Spleen (tissue), 11 donors: ENCODE measurements around the gene H6PD. TPM values are rescaled to one million over a fixed set of nuclear protein-coding genes. Genes with fewer than 3 reads are reported as not detected.

Experiments
- DNase-seq: peaks from one replicate; pipeline ENCODE4 v3.0.0-alpha.2; 2020
- H3K27ac ChIP-seq, 8 donors: fragments of 200-600 bp; sonication (generic) in 7 of 8; 1 replicate in 4 of 8; 2 replicates in 4 of 8; pipeline versions ENCODE4 v1.5.0 to v1.8.0; 2016 to 2021; ENCODE audit warnings: inconsistent platforms in 4 of 8, mild to moderate bottlenecking in 4 of 8, moderate library complexity in 1 of 8
- H3K27me3 ChIP-seq, 7 donors: fragments of 200-600 bp; sonication (generic) in 6 of 7; replicated peaks in 1 of 7; 1 replicate in 4 of 7; 2 replicates in 3 of 7; pipeline versions ENCODE4 v1.5.0 to v1.8.0; 2016 to 2021; ENCODE audit warnings: inconsistent platforms in 3 of 7, mild to moderate bottlenecking in 1 of 7
- H3K36me3 ChIP-seq, 6 donors: fragments of 200-600 bp; sonication (generic) in 5 of 6; 1 replicate in 4 of 6; 2 replicates in 2 of 6; pipeline versions ENCODE4 v1.5.0 to v1.8.0; 2016 to 2021; ENCODE audit warnings: inconsistent platforms in 2 of 6
- H3K4me1 ChIP-seq, 6 donors: fragments of 200-600 bp; sonication (generic) in 5 of 6; 1 replicate in 3 of 6; 2 replicates in 3 of 6; pipeline versions ENCODE4 v1.5.0 to v1.8.0; 2016 to 2021; ENCODE audit warnings: inconsistent platforms in 3 of 6
- H3K4me3 ChIP-seq, 8 donors: fragments of 200-600 bp; sonication (generic) in 7 of 8; 1 replicate in 4 of 8; 2 replicates in 4 of 8; pipeline versions ENCODE4 v1.5.0 to v1.8.0; 2016 to 2021; ENCODE audit warnings: inconsistent platforms in 4 of 8, mild to moderate bottlenecking in 4 of 8, moderate library complexity in 2 of 8
- H3K9me3 ChIP-seq, 8 donors: fragments of 200-600 bp; sonication (generic) in 7 of 8; 1 replicate in 4 of 8; 2 replicates in 4 of 8; pipeline versions ENCODE4 v1.5.0 to v1.8.0; 2016 to 2021; ENCODE audit warnings: inconsistent platforms in 4 of 8
- POLR2A ChIP-seq, 3 donors: fragments of 450-650 bp; IDR thresholded peaks; one replicate each; pipeline ENCODE4 v1.5.1; 2017; ENCODE audit warnings: antibody characterized with exemption in 3 of 3, mild to moderate bottlenecking in 1 of 3
- POLR2AphosphoS5 ChIP-seq, 3 donors: sonication (generic); formaldehyde crosslinking; IDR thresholded peaks; one replicate each; pipeline ENCODE4 v1.5.1; 2017; ENCODE audit warnings: antibody characterized with exemption in 3 of 3
- WGBS, 5 donors: extraction: QIAGEN DNeasy Blood & Tissue Kit in 3 of 5; methylation state at CpG; one replicate each; pipeline versions ENCODE4 v1.1.5 to v1.1.7; 2013 to 2018; 5-methylcytosine and 5-hydroxymethylcytosine counted together
- intact Hi-C: fragments of 100-400 bp; cut with DNase I; formaldehyde crosslinking; loops from one replicate; pipeline ENCODE4 v1.15.0; 2023; ENCODE audit warnings: low total_unique reads
- polyA plus RNA-seq, 3 donors: library from polyadenylated mRNA; stranded (reverse); fragments of 200-250 nt; gene quantifications; one replicate each; pipeline ENCODE4 v1.2.1, GENCODE V29; 2013
- total RNA-seq, 7 donors: library from RNA; depleted of rRNA in 3 of 7; stranded (reverse); fragments of >200 nt in 3 of 7; fragmentation: NEBNext Ultra II Directional in 4 of 7; extraction: Animal tissue kit (Norgen Biotek cat#: 25700) in 4 of 7; gene quantifications; one replicate each; pipeline versions ENCODE4 v1.1.0 to v1.2.1, GENCODE V29; 2016 to 2021
- TF ChIP-seq, protein P1 (sequence below), 11 experiments: fragments of 200-600 bp in 7 of 11; fragments of 450-650 bp in 4 of 11; sonication (generic) in 4 of 11; IDR thresholded peaks in 8 of 11; conservative IDR thresholded peaks in 3 of 11; 1 replicate in 7 of 11; 2 replicates in 4 of 11; pipeline versions ENCODE4 v1.4.0 to v1.8.0; 2016 to 2021; ENCODE audit warnings: antibody characterized with exemption in 11 of 11, inconsistent platforms in 4 of 11, mild to moderate bottlenecking in 1 of 11
- donor health status: healthy with polysubstance abuse.
- donor health status: DM: no; HTN: no; CAD: no; lungs with moderate emphysema.
- donor health status: DM: no; HTN: no; CAD: no.
- donor health status: Bipolar disorder and iron deficiency.
- donor health status: healthy.
- donor health status: DM: no; HTN: no; CAD: no.
- donor health status: DM: yes; HTN: yes; CAD: no.

Gene H6PD
- total and polyA plus RNA-seq, 10 donors: 4.5 to 55.3 (median 35.5) TPM

DNA sequence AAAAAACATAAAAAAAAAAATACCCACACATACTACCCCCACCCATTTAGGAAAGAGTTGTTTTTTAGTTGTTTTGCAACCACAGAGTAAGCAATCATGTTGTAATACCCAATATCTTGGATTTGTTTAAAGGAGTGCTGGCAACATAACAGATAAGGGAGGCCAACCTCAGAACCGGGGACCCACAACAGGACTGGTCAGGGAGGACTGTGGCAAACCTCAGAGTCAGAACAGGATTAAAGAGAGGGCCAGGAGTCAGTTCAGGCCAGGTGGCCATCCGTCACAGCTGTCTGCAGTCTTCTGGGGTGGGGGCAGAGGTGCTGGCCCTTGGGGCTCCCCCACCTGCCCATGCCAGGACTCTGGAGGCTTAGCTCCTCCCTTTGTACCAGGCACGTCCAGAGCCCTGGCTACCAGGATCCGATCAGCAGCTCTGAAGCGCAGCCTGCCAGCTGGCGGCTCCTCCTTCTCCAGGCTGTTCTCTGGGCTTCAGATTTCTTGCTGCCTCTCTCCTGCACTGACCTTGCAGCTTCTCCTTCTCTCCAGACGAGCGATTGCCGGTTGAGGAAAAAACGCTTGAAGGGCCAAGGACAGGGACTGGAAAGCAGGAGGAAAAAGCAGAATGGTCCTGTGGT is 7.9 kb downstream of the H6PD start:
- H3K36me3 ChIP-seq: peaks cover 0 to 30% (median 18%) of the 10 kb centered on the region in 6 donors
- H3K27ac ChIP-seq: peak overlapping the region in 7 of 8 donors; percentile 64 to 96 (median 82)
- H3K27me3 ChIP-seq: no peaks in the 10 kb centered on the region
- no peaks in the 10 kb centered on the region for H3K9me3 ChIP-seq
- TF ChIP-seq, protein P1, sequence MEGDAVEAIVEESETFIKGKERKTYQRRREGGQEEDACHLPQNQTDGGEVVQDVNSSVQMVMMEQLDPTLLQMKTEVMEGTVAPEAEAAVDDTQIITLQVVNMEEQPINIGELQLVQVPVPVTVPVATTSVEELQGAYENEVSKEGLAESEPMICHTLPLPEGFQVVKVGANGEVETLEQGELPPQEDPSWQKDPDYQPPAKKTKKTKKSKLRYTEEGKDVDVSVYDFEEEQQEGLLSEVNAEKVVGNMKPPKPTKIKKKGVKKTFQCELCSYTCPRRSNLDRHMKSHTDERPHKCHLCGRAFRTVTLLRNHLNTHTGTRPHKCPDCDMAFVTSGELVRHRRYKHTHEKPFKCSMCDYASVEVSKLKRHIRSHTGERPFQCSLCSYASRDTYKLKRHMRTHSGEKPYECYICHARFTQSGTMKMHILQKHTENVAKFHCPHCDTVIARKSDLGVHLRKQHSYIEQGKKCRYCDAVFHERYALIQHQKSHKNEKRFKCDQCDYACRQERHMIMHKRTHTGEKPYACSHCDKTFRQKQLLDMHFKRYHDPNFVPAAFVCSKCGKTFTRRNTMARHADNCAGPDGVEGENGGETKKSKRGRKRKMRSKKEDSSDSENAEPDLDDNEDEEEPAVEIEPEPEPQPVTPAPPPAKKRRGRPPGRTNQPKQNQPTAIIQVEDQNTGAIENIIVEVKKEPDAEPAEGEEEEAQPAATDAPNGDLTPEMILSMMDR (IDR thresholded peaks at IDR 0.05 in 8 of 11, conservative IDR thresholded peaks at IDR 0.05 in 3 of 11): no peak
- TF ChIP-seq POLR2A (IDR thresholded peaks at IDR 0.05): no peak
- peak in 2 of 3 donors; percentile 27 to 47 for TF ChIP-seq POLR2AphosphoS5 (IDR thresholded peaks at IDR 0.05)
- 52 to 75% (median 62%) methylated on average over 9 to 10 of the region's 10 CpGs for WGBS, 5 donors
- intact Hi-C loops: no loop called here
- H3K4me3 ChIP-seq: peak overlapping the region in 1 of 8 donors; percentile 28
- no peak for DNase-seq
- peaks cover 48 to 100% (median 81%) of the 10 kb centered on the region in 6 donors for H3K4me1 ChIP-seq

DNA sequence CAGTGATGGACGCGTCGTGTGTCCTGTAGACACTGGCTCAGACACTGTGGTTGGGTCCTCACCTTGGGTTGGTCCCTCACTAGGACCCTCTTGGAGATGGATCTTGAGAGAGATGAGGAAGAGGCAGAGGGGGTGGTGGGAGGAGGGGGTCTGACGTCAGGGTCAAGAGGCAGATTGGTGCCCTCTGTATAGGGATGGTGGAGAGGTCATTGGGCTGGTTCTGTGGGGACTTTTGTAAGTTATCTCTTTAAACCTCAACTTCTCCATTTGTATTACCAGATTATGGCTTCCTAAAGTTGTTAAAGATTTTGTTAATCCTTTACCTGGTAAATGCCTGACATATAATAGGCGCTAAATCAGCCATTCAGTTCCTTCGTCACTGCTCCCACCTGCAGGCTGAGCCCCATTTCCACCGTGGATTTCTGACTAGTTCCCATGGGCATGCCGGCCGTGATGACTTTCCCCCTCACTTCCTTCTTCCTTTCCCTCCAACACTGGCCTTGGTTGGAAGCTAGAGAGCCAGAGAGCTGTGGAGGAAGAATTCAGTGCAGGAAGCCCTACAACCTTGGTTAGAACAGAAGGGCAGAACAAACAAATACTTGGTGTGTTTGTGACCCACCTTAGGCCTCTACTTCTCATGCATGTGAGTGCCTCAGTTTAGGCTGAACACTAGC is 8.6 kb downstream of the H6PD start:
- 54 to 71% (median 68%) methylated on average over 9 of the region's 9 CpGs for WGBS, 5 donors
- H3K4me1 ChIP-seq: peaks cover 43 to 92% (median 73%) of the 10 kb centered on the region in 6 donors
- H3K27ac ChIP-seq: peak overlapping the region in 7 of 8 donors; percentile 64 to 96 (median 82)
- intact Hi-C loops: no loop called here
- peaks cover 0 to 38% (median 26%) of the 10 kb centered on the region in 6 donors for H3K36me3 ChIP-seq
- DNase-seq: no peak
- peak overlapping the region in 1 of 8 donors; percentile 28 for H3K4me3 ChIP-seq
- H3K27me3 ChIP-seq: no peaks in the 10 kb centered on the region
- TF ChIP-seq, protein P1 (IDR thresholded peaks at IDR 0.05 in 8 of 11, conservative IDR thresholded peaks at IDR 0.05 in 3 of 11): no peak
- no peaks in the 10 kb centered on the region for H3K9me3 ChIP-seq

DNA sequence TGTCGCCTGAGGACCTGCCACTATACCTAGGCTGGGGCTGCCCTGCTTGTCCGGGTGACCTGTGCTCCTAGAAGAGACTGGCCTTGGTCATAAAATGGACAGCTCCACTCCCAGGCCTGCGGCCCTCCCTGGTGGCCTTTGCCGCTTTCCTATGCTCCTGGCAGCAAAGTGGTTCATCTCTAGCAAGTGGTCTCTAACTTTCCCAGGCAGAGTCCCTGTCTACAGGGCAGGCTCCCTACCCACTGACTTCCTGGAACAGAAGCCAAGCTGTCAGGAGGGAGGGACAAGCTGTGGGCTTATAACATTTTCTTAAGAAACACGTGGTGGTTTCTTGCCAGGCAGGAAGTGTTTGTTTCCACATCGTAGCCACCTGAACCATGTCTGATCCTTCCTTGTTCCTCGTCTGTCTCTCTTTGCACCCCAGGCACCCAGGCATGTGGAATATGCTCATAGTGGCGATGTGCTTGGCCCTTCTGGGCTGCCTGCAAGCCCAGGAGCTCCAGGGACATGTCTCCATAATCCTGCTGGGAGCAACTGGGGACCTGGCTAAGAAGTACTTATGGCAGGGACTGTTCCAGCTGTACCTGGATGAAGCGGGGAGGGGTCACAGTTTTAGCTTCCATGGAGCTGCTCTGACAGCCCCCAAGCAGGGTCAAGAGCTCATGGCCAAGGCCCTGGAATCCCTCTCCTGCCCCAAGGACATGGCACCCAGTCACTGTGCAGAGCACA is 10.1 kb downstream of the H6PD start:
- intact Hi-C loops: no loop called here
- H3K27ac ChIP-seq: peak overlapping the region in 7 of 8 donors; percentile 17 to 96 (median 82)
- H3K4me1 ChIP-seq: peaks cover 30 to 90% (median 65%) of the 10 kb centered on the region in 6 donors
- 45 to 66% (median 55%) methylated on average over 7 to 9 of the region's 9 CpGs for WGBS, 5 donors
- H3K36me3 ChIP-seq: peaks cover 0 to 53% (median 33%) of the 10 kb centered on the region in 6 donors
- H3K27me3 ChIP-seq: no peaks in the 10 kb centered on the region
- no peaks in the 10 kb centered on the region for H3K9me3 ChIP-seq
- peak overlapping the region in 1 of 8 donors; percentile 19 for H3K4me3 ChIP-seq
- DNase-seq: peak; percentile 75
- no peak for TF ChIP-seq POLR2A (IDR thresholded peaks at IDR 0.05)
- TF ChIP-seq POLR2AphosphoS5 (IDR thresholded peaks at IDR 0.05): peak in 1 of 3 donors; percentile 8

DNA sequence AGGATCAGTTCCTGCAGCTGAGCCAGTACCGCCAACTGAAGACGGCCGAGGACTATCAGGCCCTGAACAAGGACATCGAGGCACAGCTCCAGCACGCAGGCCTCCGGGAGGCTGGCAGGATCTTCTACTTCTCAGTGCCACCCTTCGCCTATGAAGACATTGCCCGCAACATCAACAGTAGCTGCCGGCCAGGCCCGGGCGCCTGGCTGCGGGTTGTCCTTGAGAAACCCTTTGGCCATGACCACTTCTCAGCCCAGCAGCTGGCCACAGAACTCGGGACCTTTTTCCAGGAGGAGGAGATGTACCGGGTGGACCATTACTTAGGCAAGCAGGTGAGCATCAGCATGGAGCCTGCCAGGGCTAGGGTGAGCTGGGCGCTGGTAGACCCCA is 10.7 kb downstream of the H6PD start:
- Histone ChIP-seq H3K9me3 (no peaks in the 10 kb centered on the region), H3K27me3 (no peaks in the 10 kb centered on the region), H3K27ac (peak overlapping the region in 6 of 8 donors; percentile 17 to 96 (median 83)), H3K4me3 (no peak overlapping the region), H3K4me1 (peaks cover 24 to 90% (median 65%) of the 10 kb centered on the region in 6 donors), H3K36me3 (peaks cover 0 to 58% (median 33%) of the 10 kb centered on the region in 6 donors)
- intact Hi-C loops: no loop called here
- no peak for DNase-seq
- TF ChIP-seq, protein P1 (IDR thresholded peaks at IDR 0.05 in 8 of 11, conservative IDR thresholded peaks at IDR 0.05 in 3 of 11): no peak
- TF ChIP-seq POLR2AphosphoS5 (IDR thresholded peaks at IDR 0.05) (no peak), POLR2A (IDR thresholded peaks at IDR 0.05) (no peak)
- WGBS, 5 donors: 77 to 97% (median 80%) methylated on average over 14 to 15 of the region's 15 CpGs
